ENCODE data around the gene GIMAP7.
"Not testable (repeated sequence)": the region's sequence is repeated elsewhere in the genome, so short reads cannot be mapped to it uniquely, and the experiment has no call there.

Gene GIMAP7

GRCh38 chr7:150514748-150515222 lies at the start of gene GIMAP7:
Gene GIMAP7 (plus strand): TSS chr7:150514872. CDS start chr7:150519975, 5,103 bp downstream.
- no peak for DNase-seq

GRCh38 chr7:150464962-150465361 lies 49.7 kb upstream of the GIMAP7 start:
- no peak for DNase-seq

GRCh38 chr7:150465414-150465813 lies 49.3 kb upstream of the GIMAP7 start:
- no peak for DNase-seq

- no peak for DNase-seq
Observed at GRCh38 chr7:150466477-150466876, 48.2 kb upstream of the GIMAP7 start.

GRCh38 chr7:150468241-150468640 lies 46.4 kb upstream of the GIMAP7 start:
- DNase-seq: no peak

GRCh38 chr7:150471886-150472285 lies 42.8 kb upstream of the GIMAP7 start:
- DNase-seq: no peak

GRCh38 chr7:150473902-150474301 lies 40.8 kb upstream of the GIMAP7 start:
- no peak for DNase-seq

- no peak for DNase-seq
Observed at GRCh38 chr7:150476285-150476684, 38.4 kb upstream of the GIMAP7 start.

GRCh38 chr7:150476819-150477631 lies 37.6 kb upstream of the GIMAP7 start:
- DNase-seq: no peak

- no peak for DNase-seq
Observed at GRCh38 chr7:150479023-150479716, 35.5 kb upstream of the GIMAP7 start.

GRCh38 chr7:150481186-150481920 lies 33.3 kb upstream of the GIMAP7 start:
- no peak for DNase-seq

- DNase-seq: no peak
Observed at GRCh38 chr7:150481922-150482321, 32.8 kb upstream of the GIMAP7 start.

- DNase-seq: not testable (repeated sequence)
Observed at GRCh38 chr7:150483514-150483913, 31.2 kb upstream of the GIMAP7 start.

- DNase-seq: not testable (repeated sequence)
Observed at GRCh38 chr7:150484071-150484470, 30.6 kb upstream of the GIMAP7 start.

GRCh38 chr7:150487625-150488024 lies 27.0 kb upstream of the GIMAP7 start:
- DNase-seq: no peak

GRCh38 chr7:150489782-150490181 lies 24.9 kb upstream of the GIMAP7 start:
- DNase-seq: no peak

- not testable (repeated sequence) for DNase-seq
Observed at GRCh38 chr7:150493442-150493841, 21.2 kb upstream of the GIMAP7 start.

- DNase-seq: no peak
Observed at GRCh38 chr7:150502519-150502918, 12.2 kb upstream of the GIMAP7 start.

- no peak for DNase-seq
Observed at GRCh38 chr7:150503155-150503554, 11.5 kb upstream of the GIMAP7 start.

GRCh38 chr7:150503581-150503980 lies 11.1 kb upstream of the GIMAP7 start:
- DNase-seq: no peak

- no peak for DNase-seq
Observed at GRCh38 chr7:150507947-150508602, 6.6 kb upstream of the GIMAP7 start.

- no peak for DNase-seq
Observed at GRCh38 chr7:150511048-150511447, 3.6 kb upstream of the GIMAP7 start.

- DNase-seq: no peak
Observed at GRCh38 chr7:150513758-150514157, 914 bp upstream of the GIMAP7 start.

Measured in HCEC 1CT (cell line).